Measurements from ENCODE around the gene CARD8.
A peak's percentile ranks its signal among the peaks of the same experiment; 100 is the strongest.

The CARD8 gene

GRCh38 chr19:48210005-48210404 is 45.7 kb downstream of the CARD8 start:
- DNase-seq (ENCODE audit: low read depth in 2 of 2): no peak

- DNase-seq (ENCODE audit: low read depth in 2 of 2): no peak
Measured at GRCh38 chr19:48206397-48207093, 49.2 kb downstream of the CARD8 start.

- peak; percentile 82 to 84 for DNase-seq (ENCODE audit: low read depth in 2 of 2)
Measured at GRCh38 chr19:48203794-48204628, 51.7 kb downstream of the CARD8 start.

- no peak for DNase-seq (ENCODE audit: low read depth in 2 of 2)
Measured at GRCh38 chr19:48203222-48203793, 52.4 kb downstream of the CARD8 start.

- DNase-seq (ENCODE audit: low read depth in 2 of 2): no peak
Measured at GRCh38 chr19:48196933-48197665, 58.6 kb downstream of the CARD8 start.

GRCh38 chr19:48196321-48196763 is 59.4 kb downstream of the CARD8 start:
- DNase-seq (ENCODE audit: low read depth in 2 of 2): no peak

- DNase-seq (ENCODE audit: low read depth in 2 of 2): no peak
Measured at GRCh38 chr19:48194844-48195830, 60.6 kb downstream of the CARD8 start.

DNA sequence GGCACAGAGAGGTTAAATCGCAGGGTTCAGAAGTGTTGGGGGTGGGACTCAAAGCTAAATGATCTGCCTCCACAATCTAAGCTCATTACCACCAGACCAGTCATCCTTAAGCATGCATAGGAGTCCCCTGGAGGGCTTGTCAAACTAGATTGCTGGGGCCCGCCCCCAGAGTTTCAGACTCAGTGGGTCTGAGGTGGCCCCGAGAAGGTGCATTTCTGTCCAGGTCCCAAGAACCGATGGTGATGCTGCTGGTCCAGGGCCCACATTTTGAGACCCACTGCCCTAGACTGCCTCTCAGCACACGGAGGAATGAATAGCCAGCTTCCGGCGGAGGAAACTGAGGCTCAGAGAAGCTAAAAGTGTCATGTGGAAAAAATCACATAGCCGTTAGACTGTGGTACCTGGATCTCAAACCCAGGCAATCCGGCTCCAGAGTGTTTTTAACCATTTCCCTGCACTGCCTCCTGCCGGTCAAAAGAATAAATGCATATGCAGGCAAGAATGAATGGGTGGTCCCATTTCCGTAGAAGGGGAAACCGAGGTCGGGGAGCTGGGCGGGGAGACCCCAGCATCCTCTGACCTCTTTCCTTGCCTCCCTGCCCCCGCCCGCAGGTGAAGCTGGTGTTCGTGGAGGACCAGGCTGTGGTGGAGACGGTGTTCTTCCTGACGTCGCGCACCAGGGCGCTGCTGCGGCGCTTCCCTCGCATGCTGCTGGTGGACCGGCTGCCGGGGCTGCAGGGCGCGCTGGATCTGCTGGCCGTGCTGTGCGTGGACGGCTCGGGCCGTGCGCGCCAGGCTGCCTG is 61.5 kb downstream of the CARD8 start:
- no peak for DNase-seq (ENCODE audit: low read depth in 2 of 2)

DNA sequence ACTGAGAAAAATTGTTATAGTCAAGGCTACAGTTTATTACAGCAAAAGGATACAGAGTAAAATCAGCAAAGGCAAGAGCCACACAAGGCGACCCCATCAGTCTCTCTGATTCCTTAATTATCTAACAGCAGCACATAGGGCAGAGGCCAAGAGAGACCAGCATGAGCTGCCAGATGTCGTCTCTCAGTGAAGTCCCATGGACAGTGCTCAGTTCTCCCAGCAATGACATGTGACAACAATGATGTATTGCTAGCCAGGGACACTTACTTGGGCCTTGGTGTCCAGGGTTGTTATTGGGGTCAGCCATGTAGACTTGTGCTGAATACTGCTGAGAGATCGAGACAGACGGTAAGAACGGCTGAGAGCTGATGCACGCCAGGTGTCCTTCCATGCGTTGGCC is 63.0 kb downstream of the CARD8 start:
- no peak for DNase-seq (ENCODE audit: low read depth in 2 of 2)

DNA sequence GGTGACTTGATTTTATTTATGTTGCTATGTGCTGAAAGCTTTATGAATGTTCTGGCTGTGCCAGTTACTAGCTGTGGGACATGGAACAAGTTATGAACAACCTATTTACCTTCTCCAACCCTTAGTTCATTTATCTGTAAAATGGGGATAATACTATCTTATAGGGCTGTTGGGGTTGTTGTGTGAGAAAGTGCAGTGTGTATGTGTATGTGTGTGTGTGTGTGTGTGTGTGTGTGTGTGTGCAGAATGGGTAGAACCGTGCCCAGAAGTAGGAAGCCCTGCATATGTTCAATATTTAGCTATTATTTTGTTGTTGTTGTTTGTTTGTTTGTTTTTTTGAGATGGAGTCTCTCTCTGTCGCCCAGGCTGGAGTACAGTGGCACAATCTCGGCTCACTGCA is 64.8 kb downstream of the CARD8 start:
- no peak for DNase-seq (ENCODE audit: low read depth in 2 of 2)

GRCh38 chr19:48190288-48190884 is 65.3 kb downstream of the CARD8 start:
- peak in 1 of 2 donors; percentile 40 for DNase-seq (ENCODE audit: low read depth in 2 of 2)

DNA sequence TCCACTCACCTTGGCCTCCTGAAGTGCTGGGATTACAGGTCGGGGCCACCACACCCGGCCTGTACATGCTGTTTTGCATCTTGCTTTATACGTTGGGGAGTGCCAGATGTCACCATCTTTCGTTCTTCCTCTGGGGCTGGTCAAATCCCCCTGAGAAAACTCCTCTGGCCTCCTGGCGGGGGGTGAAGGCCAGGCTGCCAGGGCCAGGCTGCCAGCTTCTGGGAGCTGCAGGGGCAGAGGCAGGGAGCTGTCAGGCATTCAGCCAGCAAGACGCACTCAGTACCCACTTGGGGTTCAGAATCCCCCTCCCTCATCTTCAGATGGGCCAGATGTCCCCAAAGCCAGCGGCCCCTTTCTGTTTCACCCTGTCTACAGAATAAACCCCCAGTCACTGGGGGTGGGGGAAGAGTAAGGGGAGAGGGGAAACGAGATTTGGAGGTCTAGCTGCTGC is 69.1 kb downstream of the CARD8 start:
- no peak for DNase-seq (ENCODE audit: low read depth in 2 of 2)

- DNase-seq (ENCODE audit: low read depth in 2 of 2): no peak
Measured at GRCh38 chr19:48186015-48186414, 69.7 kb downstream of the CARD8 start.

DNA sequence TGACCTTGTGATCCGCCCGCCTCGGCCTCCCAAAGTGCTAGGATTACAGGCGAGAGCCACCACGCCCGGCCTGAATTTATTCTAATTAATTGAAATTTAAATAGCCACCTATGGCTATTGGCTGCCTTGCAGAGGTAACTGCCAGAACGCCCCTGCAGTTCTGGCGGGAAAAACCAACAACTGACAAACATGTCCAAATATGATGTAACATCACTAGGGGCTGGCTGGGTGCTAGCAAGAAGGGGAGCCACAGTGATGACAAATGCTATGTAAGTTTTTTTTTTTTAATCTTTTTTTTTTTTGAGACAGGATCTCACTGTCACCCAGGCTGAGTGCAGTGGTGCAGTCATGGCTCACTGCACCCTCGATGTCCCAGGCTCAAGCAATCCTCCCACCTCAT is 72.4 kb downstream of the CARD8 start:
- DNase-seq (ENCODE audit: low read depth in 2 of 2): no peak

GRCh38 chr19:48182434-48182833 is 73.3 kb downstream of the CARD8 start:
- DNase-seq (ENCODE audit: low read depth in 2 of 2): no peak

GRCh38 chr19:48181505-48181904 is 74.2 kb downstream of the CARD8 start:
- DNase-seq (ENCODE audit: low read depth in 2 of 2): no peak

GRCh38 chr19:48176226-48176625 is 79.5 kb downstream of the CARD8 start:
- no peak for DNase-seq (ENCODE audit: low read depth in 2 of 2)

DNA sequence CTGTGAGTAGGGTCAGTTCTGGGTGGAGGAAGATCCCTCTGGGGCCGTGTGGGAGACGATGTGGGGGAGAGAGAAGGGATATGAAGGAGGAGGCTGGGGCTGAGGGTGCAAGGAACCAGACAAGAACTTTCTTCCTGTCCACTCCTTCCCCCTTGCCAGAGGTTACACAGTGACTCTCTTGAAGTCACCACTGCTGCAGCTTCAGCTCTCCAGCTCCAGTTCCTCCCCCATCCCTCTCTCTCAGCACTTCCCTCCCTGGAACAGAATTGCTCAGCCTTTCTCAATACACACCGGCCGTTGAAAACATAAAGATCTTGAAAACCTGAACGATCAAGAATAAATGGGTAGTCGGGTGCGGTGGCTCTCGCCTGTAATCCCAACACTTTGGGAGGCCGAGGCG is 80.1 kb downstream of the CARD8 start:
- no peak for DNase-seq (ENCODE audit: low read depth in 2 of 2)

GRCh38 chr19:48174445-48175030 is 81.2 kb downstream of the CARD8 start:
- DNase-seq (ENCODE audit: low read depth in 2 of 2): no peak

Measured in stimulated activated CD4-positive, alpha-beta T cell treated with anti-CD3 and anti-CD28 coated beads, Interleukin-1b, Interleukin-23, amount 100 ng/mL, for 4 hours (primary cell).